ENCODE data around the gene METTL23.
"Not testable (repeated sequence)": the region's sequence is repeated elsewhere in the genome, so short reads cannot be mapped to it uniquely, and the experiment has no call there.

Gene METTL23

DNA sequence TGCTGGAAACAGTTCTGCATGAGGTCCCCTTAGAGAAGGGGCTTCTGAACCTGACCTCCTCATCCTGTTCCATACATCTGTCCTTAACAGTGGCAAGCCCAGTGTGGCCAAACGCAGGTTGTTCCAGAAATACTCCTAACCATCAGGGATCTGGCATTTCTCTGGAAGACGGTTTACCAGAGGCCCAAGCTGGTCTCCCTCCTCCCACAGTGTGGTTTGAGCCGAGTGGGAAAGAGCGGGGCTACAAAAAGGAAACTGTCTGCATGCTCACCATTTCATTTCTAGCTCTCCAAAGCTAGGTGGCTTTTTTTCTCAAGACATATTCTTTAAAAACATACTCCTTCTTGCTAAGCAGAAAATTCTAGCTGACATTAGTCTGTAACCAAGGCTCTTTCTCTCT lies 21.8 kb upstream of the METTL23 start:
- peaks cover 57 to 90% (median 80%) of the 10 kb centered on the region in 10 experiments for H3K4me1 ChIP-seq
- H3K27me3 ChIP-seq: 0 out of 22 replicates have a peak, but pooled peaks cover 0 to 3% (median 0%) of the 10 kb centered on the region in 11 experiments
- no peak overlapping the region for H3K4me3 ChIP-seq
- no peaks in the 10 kb centered on the region; a peak in 1 of 22 replicates for H3K9me3 ChIP-seq (replicated peaks in 1 of 11)
- peak overlapping the region in 3 of 11 experiments; percentile 45 to 52 (median 48); a peak in 5 of 22 replicates for H3K27ac ChIP-seq
- peaks cover 0 to 4% (median 0%) of the 10 kb centered on the region in 11 experiments; a peak in 1 of 22 replicates for H3K36me3 ChIP-seq
- H4K20me1 ChIP-seq: peaks cover 0 to 23% (median 7%) of the 10 kb centered on the region in 11 experiments; a peak in 7 of 22 replicates
- H3K9ac ChIP-seq: peak overlapping the region in 3 of 11 experiments; percentile 31 to 44 (median 43); a peak in 2 of 22 replicates
- H3K4me2 ChIP-seq: peak overlapping the region; percentile 6 to 60 (median 42); a peak in 19 of 22 replicates
- TF ChIP-seq Cebpa-rat (IDR thresholded peaks at IDR 0.05): no peak

DNA sequence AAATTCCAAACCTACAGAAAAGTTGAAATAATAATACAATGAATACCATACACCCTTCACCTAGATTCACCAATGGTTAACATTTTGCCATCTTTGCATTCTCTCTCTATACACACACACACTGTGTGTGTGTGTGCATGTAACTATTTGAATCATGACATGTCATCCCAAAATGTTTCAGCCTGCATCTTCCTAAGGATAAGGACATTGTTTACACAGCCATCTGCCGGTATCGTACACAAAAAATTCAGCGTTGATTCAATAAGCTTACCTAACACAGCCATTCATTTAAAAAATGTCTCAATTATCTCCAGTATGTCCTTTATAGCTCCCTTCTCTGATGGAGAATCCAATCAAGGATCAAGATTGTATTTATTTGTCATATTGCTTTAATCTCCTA lies 19.8 kb upstream of the METTL23 start:
- no peak for TF ChIP-seq Cebpa-rat (IDR thresholded peaks at IDR 0.05)
- Histone ChIP-seq H3K4me2 (peak overlapping the region in 1 of 11 experiments; percentile 93; a peak in 1 of 22 replicates), H3K9me3 (replicated peaks in 1 of 11) (no peaks in the 10 kb centered on the region; a peak in 1 of 22 replicates), H3K4me3 (no peak overlapping the region), H3K9ac (no peak overlapping the region), H4K20me1 (peaks cover 0 to 30% (median 7%) of the 10 kb centered on the region in 11 experiments; a peak in 8 of 22 replicates), H3K27me3 (0 out of 22 replicates have a peak, but pooled peaks cover 0 to 4% (median 0%) of the 10 kb centered on the region in 11 experiments), H3K4me1 (peaks cover 49 to 83% (median 74%) of the 10 kb centered on the region in 10 experiments), H3K27ac (no peak overlapping the region), H3K36me3 (peaks cover 0 to 4% (median 0%) of the 10 kb centered on the region in 11 experiments; a peak in 1 of 22 replicates)

DNA sequence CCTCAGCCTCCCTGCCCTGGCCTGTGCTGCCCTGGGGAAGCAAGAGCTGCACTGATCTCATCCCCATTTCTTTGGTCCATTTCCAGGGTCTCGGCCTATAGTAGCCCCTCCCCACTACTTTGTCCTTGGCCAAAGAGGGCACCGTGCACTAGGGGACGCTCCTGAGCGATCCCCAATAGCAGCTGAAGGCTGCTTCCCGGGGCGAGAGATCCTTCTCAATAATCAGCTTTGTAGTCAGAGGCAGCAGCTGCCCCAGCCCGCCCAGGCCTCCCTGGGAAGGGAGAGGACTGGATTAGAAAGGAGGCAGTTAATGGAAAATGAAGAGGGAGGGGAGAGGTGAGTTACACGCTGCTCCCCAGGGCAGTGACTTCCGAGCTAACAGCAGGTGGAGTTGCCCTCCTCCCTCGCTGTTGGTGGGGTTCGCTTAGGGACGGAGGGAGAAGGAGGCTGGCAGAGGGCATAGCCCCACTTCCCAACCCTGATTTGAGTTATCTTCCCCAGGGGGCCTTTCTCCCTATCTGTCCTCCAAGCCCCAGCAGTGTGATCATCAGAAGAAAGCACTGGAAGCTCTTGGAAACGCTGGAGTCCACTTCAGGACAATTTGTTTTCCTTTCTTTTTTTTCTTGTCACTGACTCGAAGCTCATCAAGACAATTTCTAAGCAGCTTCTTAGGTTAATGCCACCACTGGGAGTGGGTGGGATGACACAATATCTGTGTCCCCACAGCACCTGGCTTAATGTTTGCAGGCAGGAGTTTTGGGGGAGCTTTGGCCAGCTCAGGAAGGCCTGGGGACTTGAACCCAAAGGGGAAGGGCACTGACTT lies 18.4 kb upstream of the METTL23 start:
- 0 out of 22 replicates have a peak, but pooled peaks cover 0 to 4% (median 0%) of the 10 kb centered on the region in 11 experiments for H3K27me3 ChIP-seq
- TF ChIP-seq Cebpa-rat (IDR thresholded peaks at IDR 0.05): no peak
- peak overlapping the region in 6 of 11 experiments; percentile 5 to 82 (median 66); a peak in 9 of 22 replicates for H3K27ac ChIP-seq
- peak overlapping the region; percentile 87 to 99 (median 95) for H3K4me2 ChIP-seq
- H3K4me1 ChIP-seq: peaks cover 42 to 82% (median 67%) of the 10 kb centered on the region in 10 experiments
- no peaks in the 10 kb centered on the region; a peak in 1 of 22 replicates for H3K9me3 ChIP-seq (replicated peaks in 1 of 11)
- H3K9ac ChIP-seq: peak overlapping the region in 9 of 11 experiments; percentile 3 to 90 (median 76); a peak in 11 of 22 replicates
- peaks cover under 1 to 44% (median 9%) of the 10 kb centered on the region in 11 experiments; a peak in 12 of 22 replicates for H4K20me1 ChIP-seq
- H3K36me3 ChIP-seq: peaks cover 0 to 9% (median 4%) of the 10 kb centered on the region in 11 experiments; a peak in 14 of 22 replicates
- H3K4me3 ChIP-seq: peak overlapping the region in 2 of 10 experiments; percentile 22 to 30; a peak in 4 of 20 replicates

DNA sequence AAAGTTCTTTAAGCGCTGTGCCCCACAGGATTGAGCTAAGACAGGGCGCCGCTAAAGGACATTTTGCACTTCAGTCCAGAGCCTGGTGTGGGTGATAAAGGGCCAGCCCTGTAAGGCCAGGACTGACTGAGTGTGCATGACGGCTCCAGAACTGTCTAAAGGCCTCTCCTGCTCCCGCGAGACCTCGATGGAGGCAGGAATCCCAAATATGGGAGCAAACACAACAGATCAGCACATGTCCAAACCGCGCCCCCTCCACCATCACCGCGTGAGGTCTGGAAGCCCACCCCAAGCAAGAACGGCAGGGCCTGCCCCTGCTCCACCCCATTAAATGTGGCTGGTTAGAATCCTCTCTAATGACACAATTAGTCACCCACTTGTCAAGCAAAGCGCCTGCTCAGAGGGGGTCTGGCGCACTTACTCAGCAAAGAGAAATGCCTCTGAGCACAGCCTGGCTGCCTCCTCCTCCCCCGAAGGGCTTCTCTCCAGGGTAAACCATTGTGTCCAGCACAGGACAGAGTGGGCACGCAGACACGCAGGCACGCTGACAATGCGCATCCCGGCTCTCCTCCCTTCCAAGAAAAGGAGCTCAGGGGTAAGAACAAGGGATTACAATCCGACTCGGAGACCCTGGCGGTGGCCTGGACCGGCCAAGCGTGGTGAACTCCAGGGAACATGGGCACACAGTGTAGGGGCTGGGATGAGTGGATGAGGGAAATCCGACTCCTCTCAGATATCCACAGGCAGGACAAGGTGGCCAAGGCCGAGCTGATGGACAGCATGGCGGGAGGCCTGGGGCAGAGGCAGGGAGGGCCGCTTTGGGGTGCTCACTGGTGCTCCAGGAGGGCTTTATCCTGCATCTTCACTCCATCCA lies 17.3 kb upstream of the METTL23 start:
- TF ChIP-seq Cebpa-rat (IDR thresholded peaks at IDR 0.05): no peak
- peak overlapping the region; percentile 87 to 99 (median 95) for H3K4me2 ChIP-seq
- H4K20me1 ChIP-seq: peaks cover 4 to 55% (median 19%) of the 10 kb centered on the region in 11 experiments; a peak in 16 of 22 replicates
- no peaks in the 10 kb centered on the region; a peak in 1 of 22 replicates for H3K9me3 ChIP-seq (replicated peaks in 1 of 11)
- H3K4me1 ChIP-seq: peaks cover 41 to 81% (median 64%) of the 10 kb centered on the region in 10 experiments
- peaks cover 9 to 21% (median 13%) of the 10 kb centered on the region in 11 experiments; a peak in 19 of 22 replicates for H3K36me3 ChIP-seq
- 0 out of 22 replicates have a peak, but pooled peaks cover 0 to 4% (median 0%) of the 10 kb centered on the region in 11 experiments for H3K27me3 ChIP-seq
- peak overlapping the region; percentile 65 to 90 (median 82) for H3K9ac ChIP-seq
- H3K4me3 ChIP-seq: peak overlapping the region; percentile 61 to 77 (median 70)
- peak overlapping the region in 7 of 11 experiments; percentile 49 to 82 (median 76); a peak in 12 of 22 replicates for H3K27ac ChIP-seq

DNA sequence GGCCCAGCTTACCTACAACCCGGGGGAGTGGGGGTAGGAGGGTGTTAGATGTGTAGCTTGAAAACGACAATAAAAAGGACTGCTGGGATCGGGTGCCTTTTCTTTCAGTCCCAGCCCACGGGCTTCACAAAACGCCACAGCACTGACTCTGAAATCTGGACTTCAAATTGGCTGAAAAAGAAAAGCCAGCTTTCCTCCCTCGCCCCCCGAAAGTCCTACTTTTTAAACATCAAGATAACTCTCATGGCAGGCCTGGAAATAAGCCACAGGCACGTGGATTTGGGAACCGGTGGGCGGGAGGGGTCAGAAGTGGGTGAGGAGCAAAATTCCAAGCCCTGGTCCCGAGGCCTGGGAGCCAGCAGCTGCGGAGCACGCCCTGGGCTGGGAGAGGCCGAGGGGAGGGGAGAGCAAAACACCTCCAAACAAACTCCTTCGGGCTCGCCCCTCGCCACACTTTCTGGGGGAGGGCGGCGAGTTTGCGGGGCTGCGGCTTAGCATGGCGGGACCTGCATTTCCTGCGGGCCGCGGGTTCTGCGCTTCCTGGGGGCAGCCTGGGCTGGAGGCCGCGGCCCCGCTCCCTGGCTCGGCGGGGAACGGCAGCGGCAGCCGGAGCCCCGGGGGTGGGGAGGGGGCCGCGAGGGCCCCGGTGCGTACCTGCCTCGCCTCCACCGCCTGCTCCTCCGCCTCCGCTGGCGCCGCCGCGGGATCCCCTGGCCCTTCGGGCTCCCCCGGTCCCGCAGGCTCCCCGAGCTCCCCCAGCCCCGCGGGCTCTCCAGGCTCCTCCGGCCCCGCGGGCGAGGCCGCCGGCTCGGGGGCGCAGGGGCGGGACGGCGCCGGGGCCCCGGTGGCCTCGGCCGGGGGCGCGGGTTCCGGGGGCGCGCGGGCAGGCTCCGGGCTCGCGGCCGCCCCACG lies 16.4 kb upstream of the METTL23 start:
- Histone ChIP-seq H3K36me3 (peaks cover 10 to 24% (median 19%) of the 10 kb centered on the region in 11 experiments; a peak in 19 of 22 replicates), H3K4me3 (peak overlapping the region; percentile 61 to 77 (median 70)), H3K4me1 (peaks cover 40 to 81% (median 65%) of the 10 kb centered on the region in 10 experiments), H3K9ac (peak overlapping the region; percentile 65 to 90 (median 82)), H4K20me1 (peaks cover 4 to 64% (median 28%) of the 10 kb centered on the region in 11 experiments; a peak in 19 of 22 replicates), H3K4me2 (peak overlapping the region; percentile 87 to 99 (median 95)), H3K27ac (peak overlapping the region in 10 of 11 experiments; percentile 49 to 82 (median 68); a peak in 18 of 22 replicates)
- H3K27me3 ChIP-seq; H3K9me3 ChIP-seq (replicated peaks in 1 of 11): not testable (repeated sequence)

DNA sequence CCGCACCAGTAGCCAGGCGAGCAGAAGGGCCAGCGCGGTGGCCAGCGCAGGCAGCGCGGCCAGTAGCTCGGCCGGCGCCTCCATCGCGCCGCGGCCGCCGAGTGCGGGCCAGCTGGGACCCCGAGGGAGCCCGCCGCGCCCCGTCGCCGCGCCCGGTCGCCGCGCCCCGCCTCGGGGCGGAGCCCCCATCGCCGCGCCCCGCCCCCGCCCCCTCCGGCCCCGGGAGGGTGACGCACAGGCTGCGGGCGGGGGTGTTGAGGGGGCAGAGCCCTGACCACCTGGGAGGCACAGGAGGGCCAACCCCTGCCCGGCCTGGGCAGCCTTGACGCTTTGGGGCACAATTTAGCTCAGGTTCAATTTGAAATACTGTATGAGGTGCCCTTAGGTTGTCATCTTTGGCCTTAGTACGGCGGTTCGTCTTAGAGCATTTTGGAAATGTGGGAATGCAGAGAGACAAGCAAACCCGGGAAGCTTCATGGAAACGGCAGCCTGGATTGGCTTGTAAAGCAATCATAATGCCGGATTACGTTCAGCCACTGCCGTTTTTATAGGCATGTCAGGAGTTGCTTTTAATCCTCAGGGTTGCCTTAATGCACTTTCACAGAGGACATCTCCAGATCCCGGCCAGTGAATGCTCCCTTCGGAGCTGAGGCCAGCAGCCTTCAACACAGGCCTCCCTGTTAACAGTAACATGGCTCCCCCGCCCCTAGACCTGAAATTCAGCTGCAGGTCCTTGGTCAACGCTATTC lies 15.6 kb upstream of the METTL23 start, which contains the start of gene MXRA7:
Gene MXRA7 (minus strand): TSS at position 103 of the 749 bp plus-strand sequence. CDS start 19 bp downstream, at position 84.
- 0 out of 22 replicates have a peak, but pooled peaks cover 0 to 4% (median 0%) of the 10 kb centered on the region in 11 experiments for H3K27me3 ChIP-seq
- peaks cover 49 to 83% (median 69%) of the 10 kb centered on the region in 10 experiments for H3K4me1 ChIP-seq
- no peaks in the 10 kb centered on the region; a peak in 1 of 22 replicates for H3K9me3 ChIP-seq (replicated peaks in 1 of 11)
- TF ChIP-seq Cebpa-rat (IDR thresholded peaks at IDR 0.05): no peak
- H3K4me2 ChIP-seq: peak within 1 kb of the TSS; percentile 87 to 99 (median 95)
- peaks cover 4 to 73% (median 30%) of the 10 kb centered on the region in 11 experiments; a peak in 20 of 22 replicates for H4K20me1 ChIP-seq
- H3K27ac ChIP-seq: peak within 1 kb of the TSS in 10 of 11 experiments; percentile 49 to 82 (median 68); a peak in 18 of 22 replicates
- H3K9ac ChIP-seq: peak within 1 kb of the TSS; percentile 65 to 90 (median 82)
- H3K36me3 ChIP-seq: peaks cover 17 to 31% (median 27%) of the 10 kb centered on the region in 11 experiments
- peak within 1 kb of the TSS; percentile 61 to 77 (median 70) for H3K4me3 ChIP-seq

DNA sequence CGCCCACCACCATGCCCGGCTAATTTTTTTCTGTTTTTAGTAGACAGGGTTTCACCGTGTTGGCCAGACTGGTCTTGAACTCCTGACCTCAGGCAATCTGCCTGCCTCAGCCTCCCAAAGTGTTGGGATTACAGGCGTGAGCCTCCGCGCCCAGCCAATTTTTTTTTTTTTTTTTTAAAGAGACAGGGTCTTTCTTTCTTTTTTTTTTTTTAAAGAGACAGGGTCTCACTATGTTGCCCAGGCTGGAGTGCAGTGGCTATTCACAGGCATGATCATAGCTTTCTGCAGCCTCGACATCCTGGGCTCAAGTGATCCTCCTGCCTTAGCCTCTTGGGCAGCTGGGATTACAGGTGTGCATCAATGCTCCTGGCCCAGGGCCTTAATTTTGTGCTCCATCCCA lies 14.3 kb upstream of the METTL23 start:
- Histone ChIP-seq H4K20me1 (peaks cover 4 to 86% (median 41%) of the 10 kb centered on the region in 11 experiments; a peak in 20 of 22 replicates), H3K4me2 (peak overlapping the region in 2 of 11 experiments; percentile 73 to 77; a peak in 2 of 22 replicates), H3K36me3 (peaks cover 26 to 44% (median 40%) of the 10 kb centered on the region in 11 experiments), H3K9ac (0 out of 22 replicates have a peak overlapping the region, but pooled peaks of 1 of the 11 experiments have one; percentile 3), H3K4me1 (peaks cover 62 to 91% (median 81%) of the 10 kb centered on the region in 10 experiments)
- H3K27ac ChIP-seq; H3K27me3 ChIP-seq; H3K4me3 ChIP-seq; H3K9me3 ChIP-seq (replicated peaks in 1 of 11): not testable (repeated sequence)
